ENCODE data around the gene LHFPL4.
"Not testable (repeated sequence)": the region's sequence is repeated elsewhere in the genome, so short reads cannot be mapped to it uniquely, and the experiment has no call there.

The LHFPL4 gene

DNA sequence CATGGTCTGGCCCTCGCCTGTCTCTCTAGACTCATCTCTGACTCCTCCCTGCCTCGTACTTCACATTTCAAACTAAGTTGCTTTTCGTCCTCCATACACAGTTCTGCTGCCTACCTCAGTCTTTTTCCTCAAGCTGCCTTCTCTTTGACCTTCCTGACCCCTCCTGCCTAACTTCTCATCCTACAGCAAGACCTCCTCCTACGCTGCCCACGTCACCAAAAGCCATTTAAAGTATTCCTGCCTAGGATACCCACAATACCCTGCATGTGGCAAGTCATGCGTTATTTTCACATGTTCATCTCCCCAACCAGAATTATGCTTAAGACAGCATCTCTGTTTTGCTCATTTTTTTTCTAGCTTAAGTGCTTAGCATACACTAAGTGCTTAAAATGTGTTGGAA is 56.7 kb downstream of the LHFPL4 start:
- DNase-seq (ENCODE audit: low spot score in 2 of 2), result no peak
- no peak for ATAC-seq (replicated peaks; ENCODE audit: extremely low read depth, poor library complexity, severe bottlenecking)
- Mint-ChIP-seq H3K4me1 (peaks cover 7% of the 10 kb centered on the region), H3K27ac (ENCODE audit: low read depth) (no peak overlapping the region), H3K27me3 (peaks cover 30% of the 10 kb centered on the region), H3K36me3 (ENCODE audit: insufficient read depth) (peaks cover 6% of the 10 kb centered on the region), H3K4me3 (no peak overlapping the region), H3K9me3 (no peaks in the 10 kb centered on the region)

DNA sequence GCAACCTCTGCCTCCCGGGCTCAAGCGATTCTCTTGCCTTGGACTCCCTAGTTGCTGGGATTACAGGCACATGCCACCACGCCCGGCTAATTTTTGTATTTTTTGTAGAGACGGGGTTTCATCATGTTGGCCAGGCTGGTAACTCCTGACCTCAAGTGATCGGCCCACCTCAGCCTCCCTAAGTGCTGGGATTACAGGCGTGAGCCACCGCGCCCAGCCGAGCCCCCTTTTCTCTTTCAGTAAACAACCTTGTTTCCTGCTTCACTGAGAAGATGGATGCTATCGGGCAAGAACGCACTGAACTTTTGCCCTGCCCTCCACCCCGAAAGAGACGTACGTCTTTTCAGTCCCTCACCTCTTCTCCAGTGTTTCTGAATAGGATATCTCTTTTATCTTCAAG is 59.6 kb downstream of the LHFPL4 start:
- not testable (repeated sequence) for H3K36me3 Mint-ChIP-seq (ENCODE audit: insufficient read depth); H3K4me1 Mint-ChIP-seq; H3K4me3 Mint-ChIP-seq; DNase-seq (ENCODE audit: low spot score in 2 of 2); ATAC-seq (replicated peaks; ENCODE audit: extremely low read depth, poor library complexity, severe bottlenecking); H3K27me3 Mint-ChIP-seq; H3K27ac Mint-ChIP-seq (ENCODE audit: low read depth); H3K9me3 Mint-ChIP-seq

DNA sequence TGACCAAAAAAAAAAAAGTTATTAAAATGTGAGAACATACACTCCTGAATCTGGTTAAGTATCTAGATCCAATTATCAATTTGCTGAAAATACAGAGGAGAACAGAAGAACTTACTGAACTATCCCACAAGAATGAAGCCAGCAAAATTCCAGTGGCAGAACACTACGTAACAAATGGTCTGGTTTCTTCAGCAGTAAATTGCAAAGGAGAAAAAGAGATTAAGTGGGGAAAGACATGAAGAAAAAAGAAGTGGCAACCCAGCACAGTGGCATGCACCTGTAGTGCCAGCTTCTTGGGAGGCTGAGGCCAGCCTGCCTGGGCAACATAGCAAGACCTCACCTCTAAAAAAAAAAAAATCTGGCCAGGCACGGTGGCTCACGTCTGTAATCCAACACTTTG is 62.1 kb downstream of the LHFPL4 start:
- Mint-ChIP-seq H3K4me1 (no peaks in the 10 kb centered on the region), H3K9me3 (peaks cover 6% of the 10 kb centered on the region), H3K27me3 (no peaks in the 10 kb centered on the region), H3K36me3 (ENCODE audit: insufficient read depth) (peaks cover 2% of the 10 kb centered on the region), H3K27ac (ENCODE audit: low read depth) (no peak overlapping the region), H3K4me3 (no peak overlapping the region)
- DNase-seq (ENCODE audit: low spot score in 2 of 2) (no peak), ATAC-seq (replicated peaks; ENCODE audit: extremely low read depth, poor library complexity, severe bottlenecking) (no peak)

DNA sequence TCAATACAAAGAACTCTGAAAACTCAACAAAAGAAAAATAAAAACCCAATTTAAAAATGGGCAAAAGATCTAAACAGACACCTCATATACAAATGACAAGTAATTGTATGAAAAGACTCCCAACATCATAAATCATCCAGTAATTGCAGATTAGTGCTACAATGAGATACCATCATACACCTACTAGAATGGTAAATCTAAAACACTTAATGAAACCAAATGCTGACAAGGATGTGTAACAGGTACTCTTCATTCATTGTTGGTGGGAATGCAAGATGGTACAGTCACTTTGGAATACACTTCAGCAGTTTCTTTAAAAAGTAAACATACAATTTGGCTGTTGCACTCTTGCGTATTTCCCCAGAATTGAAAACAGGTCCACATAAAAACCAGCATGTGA is 68.4 kb downstream of the LHFPL4 start:
- ATAC-seq (replicated peaks; ENCODE audit: extremely low read depth, poor library complexity, severe bottlenecking), result no peak
- no peak overlapping the region for H3K4me3 Mint-ChIP-seq

DNA sequence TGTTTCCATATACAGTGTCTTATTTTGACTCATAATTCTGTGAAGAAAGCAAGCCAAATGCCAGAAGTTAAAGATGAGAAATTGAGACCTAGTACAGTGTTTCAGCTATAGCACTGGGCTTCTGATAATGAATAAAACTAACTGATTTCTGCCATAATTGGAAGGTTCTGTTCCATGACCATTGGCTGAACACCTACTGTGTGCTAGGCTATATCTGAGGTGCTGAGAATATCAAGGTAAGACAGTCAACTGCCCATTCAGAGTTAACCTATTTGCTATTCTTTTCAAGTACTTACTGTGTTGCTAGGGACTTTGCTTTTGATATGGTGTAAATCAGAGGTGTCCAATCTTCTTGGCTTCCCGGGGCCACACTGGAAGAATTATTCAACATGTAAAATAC is 73.4 kb downstream of the LHFPL4 start:
- Mint-ChIP-seq H3K9me3 (no peaks in the 10 kb centered on the region), H3K4me1 (no peaks in the 10 kb centered on the region), H3K27me3 (no peaks in the 10 kb centered on the region), H3K27ac (ENCODE audit: low read depth) (peak overlapping the region; percentile 0), H3K36me3 (ENCODE audit: insufficient read depth) (peaks cover 39% of the 10 kb centered on the region), H3K4me3 (no peak overlapping the region)
- no peak for ATAC-seq (replicated peaks; ENCODE audit: extremely low read depth, poor library complexity, severe bottlenecking)
- no peak for DNase-seq (ENCODE audit: low spot score in 2 of 2)

More for the DNA sequence above, 68.4 kb downstream of the LHFPL4 start:
- no peak for DNase-seq (ENCODE audit: low spot score in 2 of 2)
- no peaks in the 10 kb centered on the region for H3K4me1 Mint-ChIP-seq
- H3K36me3 Mint-ChIP-seq (ENCODE audit: insufficient read depth), result peaks cover 9% of the 10 kb centered on the region
- no peak overlapping the region for H3K27ac Mint-ChIP-seq (ENCODE audit: low read depth)
- no peaks in the 10 kb centered on the region for H3K27me3 Mint-ChIP-seq
- H3K9me3 Mint-ChIP-seq, result peaks cover 6% of the 10 kb centered on the region

DNA sequence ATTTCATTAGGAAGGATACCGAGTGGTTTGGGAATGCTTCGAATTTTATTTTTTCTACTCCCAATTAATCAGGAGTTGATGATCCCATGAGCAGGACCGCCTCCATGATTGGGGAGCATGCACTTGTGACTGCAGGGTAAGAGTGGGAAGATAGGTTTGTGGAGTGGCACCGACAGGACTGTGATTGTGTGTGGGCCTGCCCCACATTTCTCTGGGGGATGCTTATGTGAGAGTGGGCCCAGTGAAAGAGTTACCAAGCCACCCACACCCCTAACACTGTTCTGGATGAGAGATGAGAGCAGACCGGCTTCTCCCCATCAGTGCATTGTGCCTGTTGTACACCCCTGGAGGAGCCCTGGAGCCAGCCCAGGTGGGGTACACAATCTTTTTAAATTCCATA is 76.7 kb downstream of the LHFPL4 start:
- Mint-ChIP-seq H3K27ac (ENCODE audit: low read depth) (peak overlapping the region; percentile 38), H3K4me1 (peaks cover 5% of the 10 kb centered on the region), H3K9me3 (no peaks in the 10 kb centered on the region), H3K4me3 (no peak overlapping the region), H3K27me3 (no peaks in the 10 kb centered on the region), H3K36me3 (ENCODE audit: insufficient read depth) (peaks cover 66% of the 10 kb centered on the region)
- ATAC-seq (replicated peaks; ENCODE audit: extremely low read depth, poor library complexity, severe bottlenecking), result no peak
- no peak for DNase-seq (ENCODE audit: low spot score in 2 of 2)

DNA sequence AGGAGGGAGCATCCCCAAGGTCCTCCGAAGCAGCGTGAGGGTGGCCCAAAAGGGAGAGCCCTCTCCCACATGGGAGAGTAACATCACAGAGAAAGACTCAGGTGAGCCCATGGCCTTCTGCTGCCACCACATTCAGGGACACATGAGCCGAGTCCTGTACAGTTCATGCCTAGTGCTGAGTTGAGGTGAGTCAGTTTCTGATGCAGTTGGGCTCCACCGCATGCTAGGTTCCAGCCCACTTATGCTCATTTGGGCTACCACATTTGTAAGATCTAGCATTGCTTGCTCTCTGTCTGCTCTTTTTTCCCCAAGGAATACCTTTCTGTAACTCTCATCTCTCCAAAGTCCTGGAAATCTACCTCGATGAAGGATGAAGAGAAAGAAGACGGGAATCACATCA is 79.1 kb downstream of the LHFPL4 start:
- no peak overlapping the region for H3K4me3 Mint-ChIP-seq
- no peaks in the 10 kb centered on the region for H3K9me3 Mint-ChIP-seq
- peaks cover 81% of the 10 kb centered on the region for H3K36me3 Mint-ChIP-seq (ENCODE audit: insufficient read depth)
- H3K4me1 Mint-ChIP-seq, result peaks cover 5% of the 10 kb centered on the region
- ATAC-seq (replicated peaks; ENCODE audit: extremely low read depth, poor library complexity, severe bottlenecking), result no peak
- no peaks in the 10 kb centered on the region for H3K27me3 Mint-ChIP-seq
- DNase-seq (ENCODE audit: low spot score in 2 of 2), result no peak
- H3K27ac Mint-ChIP-seq (ENCODE audit: low read depth), result no peak overlapping the region

DNA sequence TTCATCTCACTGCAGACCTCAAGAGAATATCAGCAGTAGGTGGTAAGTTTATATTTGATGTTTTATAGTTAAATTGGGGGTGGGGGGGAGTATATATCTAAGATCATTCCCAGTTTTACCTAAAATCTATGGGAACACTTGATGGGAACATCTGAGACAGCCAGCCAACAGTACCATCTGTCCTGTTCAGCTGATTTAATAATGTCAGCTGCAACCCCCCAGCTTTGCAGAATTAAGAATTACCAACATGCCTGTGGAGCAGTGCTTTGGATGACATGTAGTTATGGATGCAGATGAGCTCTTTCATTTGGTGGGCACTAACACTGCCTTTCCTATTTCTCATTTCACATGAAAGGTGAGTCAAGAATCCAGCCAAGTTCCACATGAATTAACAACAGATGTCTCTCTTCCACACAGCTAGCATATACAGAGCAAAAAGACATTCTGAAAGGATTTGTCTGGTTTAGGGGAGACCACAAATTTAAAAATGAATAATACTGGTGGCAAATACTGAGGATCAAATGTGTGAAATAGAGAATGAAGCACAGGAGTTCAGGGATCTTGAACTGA is 80.0 kb downstream of the LHFPL4 start:
- H3K36me3 Mint-ChIP-seq (ENCODE audit: insufficient read depth), result peaks cover 79% of the 10 kb centered on the region
- no peaks in the 10 kb centered on the region for H3K9me3 Mint-ChIP-seq
- H3K27me3 Mint-ChIP-seq, result no peaks in the 10 kb centered on the region
- H3K27ac Mint-ChIP-seq (ENCODE audit: low read depth), result no peak overlapping the region
- DNase-seq (ENCODE audit: low spot score in 2 of 2) (no peak), ATAC-seq (replicated peaks; ENCODE audit: extremely low read depth, poor library complexity, severe bottlenecking) (no peak)
- peaks cover 5% of the 10 kb centered on the region for H3K4me1 Mint-ChIP-seq
- H3K4me3 Mint-ChIP-seq, result no peak overlapping the region

DNA sequence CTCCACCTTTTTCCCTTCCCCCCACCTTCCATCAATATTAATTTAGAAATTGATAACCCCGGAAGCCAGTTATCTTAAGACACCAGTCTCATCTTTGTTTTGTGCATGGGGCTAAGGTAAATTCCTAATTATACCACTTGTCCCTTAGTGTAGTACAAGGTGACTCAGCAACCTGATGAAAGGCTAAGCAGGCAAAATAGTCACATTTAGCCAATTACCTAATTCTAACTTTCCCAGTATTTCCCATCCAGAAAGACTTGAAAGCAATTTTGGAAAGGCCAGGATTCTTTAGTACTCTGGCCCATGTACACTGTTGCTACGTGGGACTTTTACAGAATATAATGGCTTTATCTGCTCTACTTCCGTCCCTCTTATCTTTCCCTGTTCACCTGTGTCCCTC is 83.6 kb downstream of the LHFPL4 start:
- Mint-ChIP-seq H3K36me3 (ENCODE audit: insufficient read depth) (peaks cover 80% of the 10 kb centered on the region), H3K4me3 (no peak overlapping the region)

DNA sequence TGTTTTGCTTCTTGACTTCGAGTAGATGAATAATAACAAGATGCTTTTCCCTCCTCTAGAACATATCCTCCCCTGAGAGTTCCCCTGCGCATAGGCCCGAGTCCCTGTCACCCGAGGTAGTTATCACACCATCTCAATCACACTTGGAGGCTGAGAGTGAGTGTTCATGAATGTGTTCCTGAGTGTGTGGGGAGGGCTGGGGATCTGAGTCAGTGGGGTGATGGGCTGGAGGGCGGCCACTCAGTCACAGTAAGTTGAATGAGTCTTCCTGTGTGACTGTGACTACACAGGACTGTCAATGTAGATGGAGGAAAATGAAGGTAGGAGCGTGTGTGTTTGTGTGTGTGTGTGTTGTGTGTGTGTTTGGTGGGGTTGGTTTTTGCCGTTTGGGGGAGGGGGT is 85.2 kb downstream of the LHFPL4 start:
- ATAC-seq (replicated peaks; ENCODE audit: extremely low read depth, poor library complexity, severe bottlenecking), result no peak

More for the DNA sequence above, 83.6 kb downstream of the LHFPL4 start:
- Mint-ChIP-seq H3K27ac (ENCODE audit: low read depth) (peak overlapping the region; percentile 14), H3K27me3 (no peaks in the 10 kb centered on the region), H3K4me1 (peaks cover 18% of the 10 kb centered on the region), H3K9me3 (no peaks in the 10 kb centered on the region)
- ATAC-seq (replicated peaks; ENCODE audit: extremely low read depth, poor library complexity, severe bottlenecking) (no peak), DNase-seq (ENCODE audit: low spot score in 2 of 2) (no peak)

DNA sequence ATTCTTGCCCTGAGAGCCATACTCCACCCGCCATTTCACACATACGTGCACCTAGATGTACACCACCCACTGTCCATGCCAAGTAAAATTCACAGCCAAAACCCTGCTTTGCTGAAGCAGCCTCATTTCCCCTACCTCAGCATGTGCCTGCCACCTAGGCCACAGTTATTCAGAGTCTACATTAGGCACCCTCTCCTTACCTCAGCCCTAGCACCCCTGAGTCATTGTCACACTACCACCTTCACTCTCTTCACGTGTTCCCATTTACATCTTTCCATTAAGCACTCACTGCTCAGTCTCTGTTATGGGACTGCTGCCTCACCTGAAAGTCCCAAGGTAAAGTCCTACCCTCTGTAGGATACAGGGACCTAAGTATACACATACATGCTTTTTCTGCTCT is 86.2 kb downstream of the LHFPL4 start:
- peak overlapping the region; percentile 42 for H3K27ac Mint-ChIP-seq (ENCODE audit: low read depth)
- H3K4me1 Mint-ChIP-seq, result peaks cover 15% of the 10 kb centered on the region
- peaks cover 72% of the 10 kb centered on the region for H3K36me3 Mint-ChIP-seq (ENCODE audit: insufficient read depth)
- no peaks in the 10 kb centered on the region for H3K9me3 Mint-ChIP-seq
- ATAC-seq (replicated peaks; ENCODE audit: extremely low read depth, poor library complexity, severe bottlenecking) (no peak), DNase-seq (ENCODE audit: low spot score in 2 of 2) (no peak)
- no peak overlapping the region for H3K4me3 Mint-ChIP-seq
- H3K27me3 Mint-ChIP-seq, result no peaks in the 10 kb centered on the region

More for the DNA sequence above, 85.2 kb downstream of the LHFPL4 start:
- Mint-ChIP-seq H3K27ac (ENCODE audit: low read depth) (peak overlapping the region; percentile 42), H3K36me3 (ENCODE audit: insufficient read depth) (peaks cover 78% of the 10 kb centered on the region), H3K4me3 (no peak overlapping the region), H3K9me3 (no peaks in the 10 kb centered on the region), H3K4me1 (peaks cover 18% of the 10 kb centered on the region), H3K27me3 (no peaks in the 10 kb centered on the region)
- no peak for DNase-seq (ENCODE audit: low spot score in 2 of 2)

DNA sequence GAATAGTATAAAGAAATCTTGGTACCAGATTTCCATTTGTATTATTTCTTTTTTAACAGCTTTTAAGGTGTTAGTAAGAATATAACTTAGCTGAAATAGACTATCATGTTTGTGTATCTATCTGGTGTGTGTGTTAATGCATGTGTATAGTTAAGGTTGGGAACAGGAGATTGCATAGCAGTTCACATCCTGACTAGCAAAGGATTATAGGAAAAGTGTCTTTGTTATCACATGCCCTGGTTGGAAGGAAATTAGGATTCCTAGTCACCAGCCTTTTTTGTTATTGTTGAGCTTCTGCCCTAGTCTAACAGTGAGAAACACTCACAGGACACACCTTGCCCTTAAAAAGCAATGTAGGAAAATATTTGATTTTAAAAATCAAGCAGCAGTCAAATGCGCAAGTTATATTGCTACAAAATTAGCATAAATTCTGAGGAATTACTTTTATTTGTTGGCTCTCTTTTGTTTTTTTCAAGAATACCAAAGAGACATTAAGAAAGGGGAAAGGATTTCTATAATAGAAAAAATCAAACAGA is 98.0 kb downstream of the LHFPL4 start:
- ATAC-seq (replicated peaks; ENCODE audit: extremely low read depth, poor library complexity, severe bottlenecking) (no peak), DNase-seq (ENCODE audit: low spot score in 2 of 2) (no peak)
- no peaks in the 10 kb centered on the region for H3K9me3 Mint-ChIP-seq
- H3K36me3 Mint-ChIP-seq (ENCODE audit: insufficient read depth), result peaks cover 53% of the 10 kb centered on the region
- H3K27ac Mint-ChIP-seq (ENCODE audit: low read depth), result no peak overlapping the region
- H3K4me1 Mint-ChIP-seq, result peaks cover 9% of the 10 kb centered on the region
- H3K27me3 Mint-ChIP-seq, result no peaks in the 10 kb centered on the region
- no peak overlapping the region for H3K4me3 Mint-ChIP-seq

DNA sequence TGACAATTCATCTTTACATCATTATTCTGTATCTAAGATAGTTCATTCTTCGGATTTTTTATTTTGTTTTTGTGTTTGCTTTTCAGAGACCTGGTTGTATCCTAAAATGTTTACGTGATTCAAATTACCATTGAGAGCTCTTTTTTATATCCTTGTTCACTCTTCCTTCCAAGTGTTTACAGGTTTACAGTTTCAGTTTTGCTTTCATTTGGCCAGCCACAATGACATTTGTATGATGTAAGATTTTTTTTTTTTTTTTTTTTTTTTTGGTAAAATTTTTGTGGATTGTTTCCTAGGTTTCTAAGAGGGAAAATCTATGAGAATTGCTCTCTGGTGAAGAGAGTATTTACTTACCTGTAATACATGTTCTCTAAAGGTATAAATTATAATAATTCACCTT is 101.2 kb downstream of the LHFPL4 start:
- no peak overlapping the region for H3K4me3 Mint-ChIP-seq
- H3K4me1 Mint-ChIP-seq, result peaks cover 14% of the 10 kb centered on the region
- H3K27me3 Mint-ChIP-seq, result no peaks in the 10 kb centered on the region
- ATAC-seq (replicated peaks; ENCODE audit: extremely low read depth, poor library complexity, severe bottlenecking) (peak; percentile 36), DNase-seq (ENCODE audit: low spot score in 2 of 2) (no peak)
- H3K27ac Mint-ChIP-seq (ENCODE audit: low read depth), result peak overlapping the region; percentile 85
- H3K9me3 Mint-ChIP-seq, result no peaks in the 10 kb centered on the region
- peaks cover 64% of the 10 kb centered on the region for H3K36me3 Mint-ChIP-seq (ENCODE audit: insufficient read depth)

Data from central memory CD8-positive, alpha-beta T cell (primary cell).